Lung (tissue), 12 donors: ENCODE results near the gene ITGBL1. TPM values are rescaled to one million over a fixed set of nuclear protein-coding genes. Genes with fewer than 3 reads are reported as not detected.

Source experiments
- ATAC-seq: fragments of 200-7000 bp; cut with Tn5 transposase; one replicate; pipeline ENCODE4 v1.9.1; 2020; ENCODE audit warnings: moderate number of reproducible peaks; ENCODE audit not compliant: insufficient read depth, low FRiP score
- DNase-seq, 3 donors: peaks; one replicate each; pipeline ENCODE4 v3.0.0-alpha.2; 2013 to 2017
- H3K27ac ChIP-seq, 2 donors: one replicate each; pipeline ENCODE4 v1.5.1; 2013; ENCODE audit warnings: mild to moderate bottlenecking in 2 of 2, moderate library complexity in 2 of 2, control low read depth in 1 of 2, inconsistent platforms in 1 of 2, low read depth in 1 of 2, low read length in 1 of 2
- H3K27me3 ChIP-seq, 3 donors: one replicate each; pipeline ENCODE4 v1.5.1; 2013; ENCODE audit warnings: low read length in 2 of 3; ENCODE audit not compliant: control insufficient read depth in 3 of 3, insufficient read depth in 3 of 3
- H3K36me3 ChIP-seq, 4 donors: one replicate each; pipeline ENCODE4 v1.5.1; 2013; ENCODE audit warnings: low read length in 4 of 4, mild to moderate bottlenecking in 1 of 4, moderate library complexity in 1 of 4; ENCODE audit not compliant: control insufficient read depth in 4 of 4, insufficient read depth in 4 of 4
- H3K4me1 ChIP-seq, 5 donors: one replicate each; pipeline ENCODE4 v1.5.1; 2013; ENCODE audit warnings: low read length in 5 of 5, mild to moderate bottlenecking in 2 of 5, moderate library complexity in 1 of 5; ENCODE audit not compliant: control insufficient read depth in 5 of 5, insufficient read depth in 5 of 5
- H3K4me3 ChIP-seq: one replicate; pipeline ENCODE4 v1.5.1; 2013; ENCODE audit warnings: mild to moderate bottlenecking, control low read depth, moderate library complexity
- H3K9ac ChIP-seq, 2 donors: one replicate each; pipeline ENCODE4 v1.5.1; 2013; ENCODE audit warnings: low read length in 2 of 2, control low read depth in 1 of 2; ENCODE audit not compliant: insufficient read depth in 1 of 2
- H3K9me3 ChIP-seq, 4 donors: one replicate each; pipeline ENCODE4 v1.5.1; 2013; ENCODE audit warnings: low read length in 3 of 4, mild to moderate bottlenecking in 1 of 4, moderate library complexity in 1 of 4; ENCODE audit not compliant: control insufficient read depth in 4 of 4, insufficient read depth in 3 of 4
- CTCF ChIP-seq: IDR thresholded peaks from 2 replicates; pipeline ENCODE4 v1.5.1; 2012; ENCODE audit warnings: mild to moderate bottlenecking; ENCODE audit errors: control extremely low read depth, extremely low read depth
- WGBS, 2 donors: extraction: QIAGEN DNeasy Blood & Tissue Kit; methylation state at CpG; one replicate each; pipeline ENCODE4 v1.1.7; 2013; 5-methylcytosine and 5-hydroxymethylcytosine counted together
- polyA plus RNA-seq, 2 donors: library from polyadenylated mRNA; stranded (reverse); fragments of 200-250 nt; gene quantifications; one replicate each; pipeline ENCODE4 v1.2.1, GENCODE V29; 2013
- total RNA-seq, 2 donors: library from RNA; depleted of rRNA in 1 of 2; stranded (reverse); fragments of >200 nt in 1 of 2; gene quantifications; one replicate each; pipeline ENCODE4 v1.2.1, GENCODE V29; 2014 to 2021
- donor health status: control.
- donor health status: control.
- donor health status: Bipolar disorder and iron deficiency.
- donor health status: healthy.
- donor health status: DM: yes; HTN: yes; CAD: no.

The ITGBL1 gene
- total and polyA plus RNA-seq, 4 donors: 1.1 to 7.2 (median 4.0) TPM

- H3K36me3 ChIP-seq: no peaks in the 10 kb centered on the region
- no peak overlapping the region for H3K9ac ChIP-seq
- no peak overlapping the region for H3K4me3 ChIP-seq
- no peak overlapping the region for H3K27ac ChIP-seq
- no peak for ATAC-seq
- no peak for DNase-seq
- H3K9me3 ChIP-seq: no peaks in the 10 kb centered on the region
- H3K27me3 ChIP-seq: no peaks in the 10 kb centered on the region
- no peaks in the 10 kb centered on the region for H3K4me1 ChIP-seq
- TF ChIP-seq CTCF: no peak
- WGBS, 2 donors: 87 to 92% methylated on average over 5 of the region's 5 CpGs
Observed at GRCh38 chr13:101611491-101612475, 159.3 kb downstream of the ITGBL1 start.

- ATAC-seq: no peak
- Histone ChIP-seq H3K27me3 (no peaks in the 10 kb centered on the region), H3K9ac (no peak overlapping the region), H3K27ac (no peak overlapping the region), H3K36me3 (no peaks in the 10 kb centered on the region), H3K4me3 (no peak overlapping the region), H3K9me3 (no peaks in the 10 kb centered on the region), H3K4me1 (no peaks in the 10 kb centered on the region)
- DNase-seq: no peak
- no peak for TF ChIP-seq CTCF
- 46 to 53% methylated on average over 7 of the region's 7 CpGs for WGBS, 2 donors
Observed at GRCh38 chr13:101612735-101613134, 160.3 kb downstream of the ITGBL1 start.

GRCh38 chr13:101614491-101614890 lies 162.0 kb downstream of the ITGBL1 start:
- no peak for TF ChIP-seq CTCF
- H3K27ac ChIP-seq: no peak overlapping the region

More at GRCh38 chr13:101614491-101614890, 162.0 kb downstream of the ITGBL1 start:
- Histone ChIP-seq H3K9ac (no peak overlapping the region), H3K36me3 (no peaks in the 10 kb centered on the region), H3K4me3 (no peak overlapping the region), H3K27me3 (no peaks in the 10 kb centered on the region), H3K9me3 (no peaks in the 10 kb centered on the region), H3K4me1 (no peaks in the 10 kb centered on the region)
- DNase-seq (no peak), ATAC-seq (no peak)
- 83 to 89% methylated on average over 8 of the region's 8 CpGs for WGBS, 2 donors
